Midbrain (tissue), 1 donor: ENCODE measurements around the gene DHRS1.

Experiments
- DNase-seq: peaks from one replicate; lab custom pipeline; 2025; lab: John Stamatoyannopoulos, UW

The DHRS1 gene

DNA sequence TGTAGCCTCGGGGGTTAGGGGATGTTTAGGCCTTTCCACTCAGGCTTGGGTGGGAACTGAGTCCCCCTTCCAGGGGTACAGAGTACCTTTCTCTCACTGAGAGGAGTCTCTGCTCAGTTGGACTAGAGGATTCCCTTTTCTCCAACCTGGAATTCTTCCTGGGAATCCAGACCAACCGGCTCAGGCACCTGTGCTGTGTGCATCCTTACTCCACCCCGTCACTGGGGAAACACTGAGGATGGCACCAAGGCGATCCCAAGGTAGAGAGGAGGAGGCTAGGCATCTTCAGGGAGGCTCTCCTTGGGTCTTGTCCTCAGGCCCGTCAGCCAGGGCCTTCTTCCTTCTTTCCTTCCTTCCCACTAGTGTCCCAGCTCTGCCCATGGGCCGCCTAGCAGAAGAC lies 35.7 kb downstream of the DHRS1 start:
- no peak for DNase-seq

GRCh38 chr14:24262821-24263733 lies 36.5 kb downstream of the DHRS1 start, which contains the start of gene TGM1:
TSS of gene TGM1 (minus strand) at chr14:24263177. CDS start at chr14:24262352, 825 bp downstream.
- no peak for DNase-seq

DNA sequence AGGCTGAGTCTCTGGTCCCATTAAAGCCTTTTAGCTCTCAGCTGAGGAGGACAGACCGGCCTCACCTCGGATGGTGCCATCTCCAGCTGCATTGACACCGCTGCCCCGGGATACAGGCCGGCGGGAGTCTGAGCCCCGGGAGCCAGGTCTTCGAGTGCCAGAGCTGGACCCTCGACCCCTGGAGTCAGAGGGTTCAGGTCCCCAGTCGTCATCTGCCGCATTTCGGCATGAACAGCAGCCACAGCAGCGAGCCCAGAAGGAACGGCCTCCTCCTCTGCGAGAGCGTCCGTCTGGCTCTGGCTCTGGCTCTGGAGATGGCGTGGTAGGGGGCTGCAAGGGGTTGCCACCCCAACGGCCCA lies 37.6 kb downstream of the DHRS1 start:
- no peak for DNase-seq

- DNase-seq = no peak
Measured at GRCh38 chr14:24261256-24261968, 38.2 kb downstream of the DHRS1 start.

DNA sequence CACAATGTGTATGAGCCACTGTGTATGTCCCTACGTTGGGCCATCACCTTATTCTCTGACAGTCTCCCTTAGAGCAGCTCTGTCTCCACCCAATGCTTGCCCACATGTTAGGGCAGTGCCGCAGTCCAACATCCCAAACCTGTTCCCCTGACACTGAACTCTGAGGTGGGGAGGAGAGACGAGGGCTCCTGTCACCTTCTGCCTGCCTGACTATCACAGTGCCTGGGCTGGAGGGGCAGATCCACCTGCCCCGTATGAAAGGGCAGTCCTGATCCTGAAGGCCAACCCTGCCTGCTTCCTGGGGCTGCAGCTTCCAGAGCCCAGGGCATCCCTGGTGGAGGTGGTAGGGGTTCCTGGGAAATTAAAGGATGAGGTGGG lies 38.8 kb downstream of the DHRS1 start:
- no peak for DNase-seq

GRCh38 chr14:24260026-24260779 lies 39.4 kb downstream of the DHRS1 start:
- DNase-seq = no peak

- no peak for DNase-seq
Measured at GRCh38 chr14:24259282-24260025, 40.1 kb downstream of the DHRS1 start.

DNA sequence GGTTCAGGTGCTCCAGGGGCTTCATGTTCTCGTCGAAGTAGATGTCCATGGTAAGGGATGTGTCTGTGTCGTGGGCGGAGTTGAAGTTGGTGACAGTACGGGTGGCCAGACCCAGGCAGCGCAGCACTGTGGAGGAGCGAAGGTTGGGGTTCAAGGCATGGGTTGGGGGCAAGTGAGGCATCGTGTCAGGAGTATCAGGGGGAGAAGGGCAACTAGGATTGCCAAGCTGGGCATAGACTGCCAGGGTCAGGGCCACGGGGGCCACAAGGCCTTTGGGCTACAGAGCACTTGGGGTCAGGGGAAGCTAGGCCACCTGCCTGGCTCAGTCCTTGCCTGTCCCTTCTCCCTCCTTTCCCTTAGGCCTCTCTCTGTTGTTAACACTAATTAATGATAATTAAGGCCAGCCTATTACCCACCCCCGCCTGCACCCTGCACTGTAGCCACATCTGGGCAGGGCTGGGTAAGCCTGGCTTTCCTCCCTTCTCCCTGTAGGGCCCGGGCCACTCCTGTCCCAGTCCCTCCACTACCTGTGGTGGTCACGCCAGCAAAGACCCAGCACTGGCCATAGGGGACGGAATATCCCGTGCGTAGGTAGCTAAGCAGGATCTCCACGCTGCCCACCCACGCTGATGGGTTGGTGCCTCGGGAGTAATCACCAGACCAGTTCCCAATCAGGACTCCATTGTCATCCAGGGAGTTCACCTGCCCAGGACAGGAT lies 40.9 kb downstream of the DHRS1 start:
- DNase-seq = no peak

- no peak for DNase-seq
Measured at GRCh38 chr14:24258119-24258518, 41.5 kb downstream of the DHRS1 start.

DNA sequence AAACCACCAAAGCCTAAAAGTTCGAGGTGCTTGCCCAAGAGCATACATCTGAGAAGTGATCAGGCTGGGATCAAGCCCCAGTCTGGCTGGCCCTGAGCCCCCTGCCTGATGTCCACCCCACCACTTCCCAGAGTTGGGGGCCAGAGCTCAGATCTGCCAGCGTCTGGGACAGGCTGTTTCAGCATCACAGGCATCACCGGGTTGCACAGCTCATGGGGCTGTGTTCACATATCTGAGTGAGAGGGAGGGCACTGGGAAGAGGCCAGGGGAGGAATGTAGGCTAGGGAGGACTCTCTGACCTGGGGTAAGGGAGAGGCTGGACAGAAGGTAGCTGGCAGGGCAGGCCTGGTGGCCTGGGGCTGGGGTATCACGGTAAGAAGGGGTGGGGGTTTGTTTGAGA lies 42.6 kb downstream of the DHRS1 start:
- no peak for DNase-seq

DNA sequence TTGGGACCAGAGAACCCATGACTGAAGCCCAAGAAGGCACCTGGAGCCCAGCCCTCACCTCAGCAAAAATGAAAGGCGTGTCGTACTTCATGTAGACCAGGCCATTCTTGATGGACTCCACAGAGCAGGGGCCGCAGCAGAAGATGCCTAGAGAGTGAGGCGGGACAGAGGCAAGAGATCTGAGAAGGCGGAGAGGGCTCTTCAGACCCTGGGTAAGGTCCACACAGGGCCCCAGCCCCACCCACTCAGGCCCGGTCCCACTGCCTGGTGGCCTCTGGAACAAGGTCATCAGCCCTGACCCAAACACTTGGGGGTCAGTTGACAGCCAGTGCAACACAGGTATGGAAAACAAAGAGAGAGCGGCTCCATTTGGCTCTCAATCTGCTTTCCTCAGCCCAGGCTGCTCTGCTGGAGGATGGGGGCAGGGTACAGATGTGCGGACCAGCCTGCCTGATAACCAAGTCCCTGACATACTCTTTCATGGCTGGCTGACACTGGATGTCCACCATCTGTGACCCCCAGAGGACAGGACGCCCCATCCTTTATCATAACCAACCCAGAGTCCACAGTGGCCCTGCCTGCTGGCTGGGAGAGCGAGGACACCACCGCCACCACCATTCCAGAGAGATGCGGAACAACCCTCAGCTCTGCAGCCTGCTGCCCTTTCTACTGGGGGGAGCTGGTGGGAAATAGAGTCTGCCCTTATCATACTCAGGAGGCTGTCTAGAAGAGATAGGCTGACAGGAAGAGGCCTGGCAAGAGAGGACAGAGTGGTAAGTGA lies 43.5 kb downstream of the DHRS1 start:
- no peak for DNase-seq

DNA sequence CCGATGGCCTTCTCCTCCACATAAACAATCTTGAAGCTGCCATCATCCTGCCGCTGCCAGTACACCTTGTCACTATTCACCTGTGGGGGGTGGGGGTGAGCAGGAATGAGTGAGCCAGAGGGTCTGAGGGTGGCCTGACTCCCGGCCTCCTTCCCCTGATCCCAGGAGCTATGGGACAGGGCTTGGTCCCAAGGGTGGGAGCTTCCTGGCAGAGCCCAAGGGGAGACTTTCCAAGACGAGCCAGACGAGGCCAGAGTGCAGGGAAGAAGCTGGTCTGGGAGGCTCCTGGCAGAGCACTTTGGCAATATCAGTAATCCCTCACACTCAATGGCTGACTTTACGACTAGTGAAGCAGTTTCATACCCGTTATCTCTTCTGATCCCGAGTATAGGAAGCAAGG lies 44.1 kb downstream of the DHRS1 start:
- DNase-seq = no peak

DNA sequence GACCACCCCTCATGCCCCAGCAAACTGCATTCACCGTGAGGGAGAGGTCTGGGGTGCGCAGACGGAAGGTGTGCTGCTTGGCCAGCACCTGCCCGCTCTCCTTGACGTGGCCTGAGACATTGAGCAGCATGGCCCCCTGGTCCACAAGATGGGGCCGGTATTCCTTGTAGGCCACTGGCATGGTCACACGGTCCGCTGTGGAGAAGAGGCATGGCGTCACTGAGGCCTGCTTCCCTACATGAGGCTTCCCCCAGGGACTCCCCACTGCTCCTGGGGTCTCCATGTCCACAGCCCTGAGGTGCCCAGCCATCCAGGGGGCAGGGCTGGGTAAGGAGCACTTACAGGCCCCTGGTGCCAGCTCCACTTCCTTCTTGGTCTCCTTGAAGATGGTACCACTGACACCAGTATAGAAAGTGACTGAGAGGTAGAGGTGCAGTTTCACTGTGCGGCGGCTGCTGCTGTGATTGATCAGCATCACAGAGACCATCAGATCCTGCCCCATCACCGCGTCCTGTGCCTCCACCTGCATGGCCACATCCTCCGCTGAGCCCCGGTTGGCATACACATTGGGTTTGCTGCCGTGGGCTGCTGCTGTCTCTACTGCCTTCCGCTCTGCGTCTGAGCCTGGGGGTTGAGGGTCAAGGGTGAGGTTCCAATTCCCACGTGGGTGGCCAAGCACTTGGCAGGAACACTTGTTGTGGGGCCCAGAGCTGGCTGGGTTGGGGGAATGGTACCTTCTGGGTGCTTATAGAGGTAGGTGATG lies 44.8 kb downstream of the DHRS1 start:
- DNase-seq = no peak

GRCh38 chr14:24253936-24254335 lies 45.6 kb downstream of the DHRS1 start:
- no peak for DNase-seq

DNA sequence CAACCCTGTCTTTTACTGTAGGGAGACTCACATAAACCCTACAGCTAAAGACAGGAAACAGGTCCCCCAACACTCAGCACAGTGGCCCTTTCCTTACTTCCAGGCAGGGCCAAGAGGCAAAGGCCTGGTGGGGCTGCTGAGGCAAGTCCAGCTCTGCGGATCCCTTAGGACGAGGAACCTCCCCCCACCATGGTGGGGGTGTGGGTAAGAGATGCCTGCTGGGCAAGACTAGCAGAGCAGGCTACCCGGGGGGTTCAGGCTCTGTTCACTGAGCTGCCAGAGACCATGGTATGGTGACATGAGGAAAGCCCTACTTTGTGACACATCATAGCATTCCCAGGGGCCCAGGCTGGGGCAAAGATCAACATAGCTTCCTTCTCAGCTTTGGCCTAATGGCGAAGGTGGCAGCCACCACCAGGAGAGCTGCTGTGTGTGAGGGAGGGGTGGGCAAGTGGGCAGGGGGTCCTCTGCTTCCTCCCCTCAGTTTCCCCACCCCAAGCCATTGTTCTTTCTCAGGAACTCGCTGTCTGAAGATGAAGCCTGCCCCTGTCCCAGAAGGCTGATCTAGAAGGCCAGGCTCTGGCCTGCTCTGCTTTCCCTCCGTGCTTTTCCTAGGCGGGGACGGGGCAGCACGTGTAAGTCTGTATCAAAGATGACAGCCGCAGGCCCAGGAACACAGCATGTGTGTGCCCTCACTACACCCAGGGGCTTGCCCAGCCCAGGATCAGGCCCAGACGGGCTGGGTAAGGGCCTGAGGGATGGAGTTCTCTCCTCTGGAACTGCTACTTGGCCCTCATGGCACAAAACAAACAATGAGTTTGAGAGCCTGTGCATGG lies 47.1 kb downstream of the DHRS1 start:
- no peak for DNase-seq

DNA sequence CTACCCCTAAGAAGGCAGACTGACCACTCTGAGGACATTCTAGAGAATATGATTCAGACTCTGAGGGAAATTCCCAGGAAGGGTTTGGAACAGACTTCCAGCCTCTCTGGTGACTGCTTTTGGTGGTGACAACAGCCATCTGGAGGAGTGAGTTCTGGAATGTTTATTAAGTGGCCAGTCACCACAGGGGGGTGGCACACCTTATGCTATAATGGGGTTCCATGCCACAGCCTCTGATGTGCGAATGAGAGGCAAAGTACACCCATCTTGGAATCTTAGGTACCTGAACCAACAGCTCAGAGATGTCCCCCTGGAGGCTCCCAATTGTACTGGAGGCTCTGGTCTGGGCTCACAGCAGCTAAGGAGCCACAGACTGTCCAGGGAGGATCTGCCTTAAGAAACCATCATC lies 47.7 kb downstream of the DHRS1 start:
- no peak for DNase-seq

DNA sequence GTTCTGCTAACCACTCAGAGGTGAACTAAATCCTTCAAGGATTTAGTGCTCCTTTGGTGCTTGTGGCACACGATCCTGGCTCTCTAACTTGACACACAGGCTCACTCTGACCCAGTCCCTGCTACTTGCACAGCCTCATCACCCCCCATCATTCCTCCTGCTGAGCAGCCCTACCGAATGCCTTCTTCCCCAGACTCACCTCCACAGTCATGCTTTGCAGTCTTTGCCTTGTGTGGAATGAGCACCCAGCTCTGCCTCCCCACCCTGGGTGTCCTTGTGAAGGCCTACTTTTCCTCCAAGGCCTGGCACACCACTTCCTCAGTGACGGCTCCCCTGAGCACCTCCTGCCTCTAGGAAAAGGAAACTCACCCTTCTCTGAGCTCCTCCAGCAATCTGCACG lies 49.2 kb downstream of the DHRS1 start:
- DNase-seq = no peak

DNA sequence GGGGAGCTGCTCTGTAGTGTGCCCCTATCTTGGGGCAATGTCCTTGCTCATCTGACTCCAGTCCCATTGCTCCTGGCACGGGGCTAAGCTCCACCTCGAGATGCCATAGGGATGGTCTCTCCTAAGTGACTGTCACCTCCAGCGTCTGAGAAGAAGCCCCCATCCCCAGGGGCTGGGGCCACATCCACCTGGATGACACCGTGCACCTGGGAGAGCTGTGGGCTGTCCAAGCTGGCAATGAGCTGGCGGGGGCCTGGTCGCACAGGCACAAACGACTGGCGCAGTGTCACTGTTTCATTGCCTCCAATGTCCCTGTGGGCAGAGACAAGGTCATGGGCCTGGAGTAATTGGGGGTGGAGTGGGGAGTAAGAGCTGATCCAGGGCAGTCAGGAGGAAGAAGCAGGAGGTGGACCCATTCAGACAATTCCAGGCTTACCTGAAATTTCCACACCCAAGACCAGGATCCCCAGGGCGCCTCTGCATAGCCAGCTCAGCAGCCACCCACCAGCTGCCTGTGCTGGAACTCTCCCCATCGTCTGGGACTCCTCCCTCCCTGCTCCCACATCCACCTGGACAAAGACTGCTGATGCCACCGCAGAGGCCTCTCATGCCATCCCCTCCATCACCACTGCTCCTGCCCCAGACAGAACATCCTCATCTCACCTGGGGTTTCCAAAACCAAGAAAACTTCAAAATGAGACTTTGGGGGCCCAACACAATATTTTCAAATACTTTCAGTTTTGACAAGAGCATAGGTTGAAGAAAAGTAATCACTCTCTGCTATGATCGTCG lies 50.2 kb downstream of the DHRS1 start:
- no peak for DNase-seq
